Vagina (tissue), 2 donors: Measurements from ENCODE around the gene IMPA2.

Experiments used
- POLR2A ChIP-seq, 2 donors: fragments of 450-650 bp; IDR thresholded peaks; one replicate each; pipeline ENCODE4 v1.6.1; 2017; ENCODE audit warnings: antibody characterized with exemption in 2 of 2, mild to moderate bottlenecking in 2 of 2, moderate library complexity in 2 of 2
- POLR2AphosphoS5 ChIP-seq, 2 donors: sonication (generic); formaldehyde crosslinking; IDR thresholded peaks; one replicate each; pipeline ENCODE4 v1.9.0; 2017; ENCODE audit warnings: antibody characterized with exemption in 2 of 2, mild to moderate bottlenecking in 2 of 2, low read depth in 1 of 2; ENCODE audit not compliant: insufficient read depth in 1 of 2
- TF ChIP-seq, protein P1 (sequence below), 3 experiments: fragments of 450-650 bp in 2 of 3; fragments of 200-600 bp in 1 of 3; sonication (generic) in 1 of 3; IDR thresholded peaks; one replicate each; pipeline ENCODE4 v1.5.1; 2017 to 2019; ENCODE audit warnings: antibody characterized with exemption in 3 of 3, mild to moderate bottlenecking in 2 of 3, moderate library complexity in 2 of 3

- TF ChIP-seq, protein P1, sequence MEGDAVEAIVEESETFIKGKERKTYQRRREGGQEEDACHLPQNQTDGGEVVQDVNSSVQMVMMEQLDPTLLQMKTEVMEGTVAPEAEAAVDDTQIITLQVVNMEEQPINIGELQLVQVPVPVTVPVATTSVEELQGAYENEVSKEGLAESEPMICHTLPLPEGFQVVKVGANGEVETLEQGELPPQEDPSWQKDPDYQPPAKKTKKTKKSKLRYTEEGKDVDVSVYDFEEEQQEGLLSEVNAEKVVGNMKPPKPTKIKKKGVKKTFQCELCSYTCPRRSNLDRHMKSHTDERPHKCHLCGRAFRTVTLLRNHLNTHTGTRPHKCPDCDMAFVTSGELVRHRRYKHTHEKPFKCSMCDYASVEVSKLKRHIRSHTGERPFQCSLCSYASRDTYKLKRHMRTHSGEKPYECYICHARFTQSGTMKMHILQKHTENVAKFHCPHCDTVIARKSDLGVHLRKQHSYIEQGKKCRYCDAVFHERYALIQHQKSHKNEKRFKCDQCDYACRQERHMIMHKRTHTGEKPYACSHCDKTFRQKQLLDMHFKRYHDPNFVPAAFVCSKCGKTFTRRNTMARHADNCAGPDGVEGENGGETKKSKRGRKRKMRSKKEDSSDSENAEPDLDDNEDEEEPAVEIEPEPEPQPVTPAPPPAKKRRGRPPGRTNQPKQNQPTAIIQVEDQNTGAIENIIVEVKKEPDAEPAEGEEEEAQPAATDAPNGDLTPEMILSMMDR (IDR thresholded peaks at IDR 0.05), result no peak
- TF ChIP-seq POLR2A (IDR thresholded peaks at IDR 0.05) (no peak), POLR2AphosphoS5 (IDR thresholded peaks at IDR 0.05; ENCODE audit: insufficient read depth in 1 of 2, low read depth in 1 of 2) (no peak)
Measured at GRCh38 chr18:12065397-12065796, 84.1 kb downstream of the IMPA2 start.
